LNCAP (cell line): ENCODE data around the gene ARHGAP12.

Source experiments
- TF ChIP-seq, protein P1 (sequence below): fragments of 450-650 bp; IDR thresholded peaks from 2 replicates; pipeline ENCODE4 v1.5.1; 2017; ENCODE audit warnings: mild to moderate bottlenecking

Gene ARHGAP12

DNA sequence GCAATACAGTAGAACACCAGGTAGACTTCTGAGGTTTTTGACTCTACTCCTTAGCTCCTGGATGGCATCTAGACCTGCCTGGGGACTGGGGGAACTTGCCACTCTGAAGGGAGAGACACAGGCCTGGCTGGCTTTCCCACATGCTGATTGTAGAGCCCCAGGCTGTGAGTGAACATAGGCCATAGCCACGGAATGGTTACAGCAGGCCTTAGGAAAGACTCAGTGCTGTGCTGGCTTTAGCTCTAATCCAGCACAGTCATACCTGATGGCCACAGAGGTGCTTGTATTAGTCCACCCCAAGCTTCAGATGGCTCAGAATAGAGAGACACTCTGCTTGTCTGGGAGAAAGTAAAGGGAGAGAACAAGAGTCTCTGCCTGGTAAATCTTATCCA is 35.0 kb upstream of the ARHGAP12 start:
- TF ChIP-seq, protein P1, sequence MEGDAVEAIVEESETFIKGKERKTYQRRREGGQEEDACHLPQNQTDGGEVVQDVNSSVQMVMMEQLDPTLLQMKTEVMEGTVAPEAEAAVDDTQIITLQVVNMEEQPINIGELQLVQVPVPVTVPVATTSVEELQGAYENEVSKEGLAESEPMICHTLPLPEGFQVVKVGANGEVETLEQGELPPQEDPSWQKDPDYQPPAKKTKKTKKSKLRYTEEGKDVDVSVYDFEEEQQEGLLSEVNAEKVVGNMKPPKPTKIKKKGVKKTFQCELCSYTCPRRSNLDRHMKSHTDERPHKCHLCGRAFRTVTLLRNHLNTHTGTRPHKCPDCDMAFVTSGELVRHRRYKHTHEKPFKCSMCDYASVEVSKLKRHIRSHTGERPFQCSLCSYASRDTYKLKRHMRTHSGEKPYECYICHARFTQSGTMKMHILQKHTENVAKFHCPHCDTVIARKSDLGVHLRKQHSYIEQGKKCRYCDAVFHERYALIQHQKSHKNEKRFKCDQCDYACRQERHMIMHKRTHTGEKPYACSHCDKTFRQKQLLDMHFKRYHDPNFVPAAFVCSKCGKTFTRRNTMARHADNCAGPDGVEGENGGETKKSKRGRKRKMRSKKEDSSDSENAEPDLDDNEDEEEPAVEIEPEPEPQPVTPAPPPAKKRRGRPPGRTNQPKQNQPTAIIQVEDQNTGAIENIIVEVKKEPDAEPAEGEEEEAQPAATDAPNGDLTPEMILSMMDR, result no peak

DNA sequence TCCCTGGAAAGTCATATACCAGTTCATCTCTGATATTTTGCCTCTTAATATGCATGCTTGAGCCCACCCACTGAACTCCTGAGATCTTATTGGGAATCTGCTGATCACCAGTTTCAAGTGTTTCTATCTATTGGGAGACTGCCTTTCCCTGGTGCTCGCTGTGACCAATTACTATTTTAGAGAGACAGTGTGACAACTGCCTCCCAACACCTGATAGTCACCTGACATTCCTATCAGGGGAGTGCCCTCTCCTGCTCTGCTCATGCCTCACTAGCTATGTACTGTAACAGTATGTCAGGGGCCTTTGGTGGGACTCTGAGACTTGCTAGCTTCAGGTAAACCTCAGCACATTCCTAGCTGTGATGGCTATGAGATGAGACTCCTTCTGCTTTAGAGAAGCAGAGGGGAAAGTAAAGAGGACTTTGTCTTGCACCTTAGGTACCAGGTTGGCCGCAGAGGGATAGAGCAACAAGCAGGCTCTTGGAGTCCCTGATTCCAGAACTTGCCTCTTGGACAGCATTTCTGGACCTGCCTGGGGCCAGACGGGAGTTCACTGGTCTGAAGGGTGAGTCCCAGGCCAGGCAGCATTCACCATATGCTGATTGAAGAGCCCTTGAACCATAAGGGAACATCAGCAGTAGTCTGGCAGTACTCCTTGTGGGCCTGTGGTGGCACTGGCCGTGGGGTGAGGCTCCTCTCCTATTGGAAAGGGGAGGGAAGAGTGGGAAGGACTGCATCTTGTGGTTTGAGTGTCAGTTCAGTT is 34.4 kb upstream of the ARHGAP12 start:
- TF ChIP-seq, protein P1, result no peak

DNA sequence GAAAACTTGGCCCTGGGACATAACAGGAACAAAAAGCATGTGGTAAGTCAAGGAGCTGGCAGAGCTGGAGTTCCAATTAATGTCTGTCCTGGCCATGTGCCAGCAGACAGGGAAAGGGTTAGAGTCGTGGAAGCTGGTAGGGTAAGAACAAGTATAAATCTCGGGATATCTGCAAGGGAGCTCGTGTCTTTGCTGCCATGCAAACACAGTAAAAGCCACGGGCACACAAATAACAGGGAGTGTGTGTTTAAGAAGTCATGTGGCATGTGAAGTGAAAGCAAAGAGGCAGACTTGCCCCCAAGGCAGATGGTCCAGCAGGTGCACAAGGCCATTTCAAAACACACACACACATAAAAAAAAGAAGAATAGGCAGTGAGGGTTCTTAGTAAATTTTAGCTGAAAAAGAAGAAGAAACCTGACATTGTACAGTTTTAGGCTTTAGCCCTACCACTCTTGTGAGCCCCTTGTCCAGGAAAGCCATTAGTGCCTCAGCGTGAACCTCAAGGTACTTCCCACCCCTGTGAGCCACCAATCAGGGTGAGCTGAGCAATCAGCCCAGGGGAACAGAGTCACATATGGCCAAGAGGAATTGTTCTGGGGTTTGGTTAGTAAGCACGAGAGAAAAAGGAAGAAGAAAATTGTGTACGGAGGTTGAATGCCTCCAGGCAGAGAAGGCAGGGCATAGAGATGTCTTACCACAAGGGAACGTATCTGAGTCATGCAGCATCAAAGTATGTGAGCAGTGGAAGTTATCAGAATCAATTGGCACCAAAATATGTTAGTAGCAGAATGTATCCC is 32.8 kb upstream of the ARHGAP12 start:
- TF ChIP-seq, protein P1, result no peak

DNA sequence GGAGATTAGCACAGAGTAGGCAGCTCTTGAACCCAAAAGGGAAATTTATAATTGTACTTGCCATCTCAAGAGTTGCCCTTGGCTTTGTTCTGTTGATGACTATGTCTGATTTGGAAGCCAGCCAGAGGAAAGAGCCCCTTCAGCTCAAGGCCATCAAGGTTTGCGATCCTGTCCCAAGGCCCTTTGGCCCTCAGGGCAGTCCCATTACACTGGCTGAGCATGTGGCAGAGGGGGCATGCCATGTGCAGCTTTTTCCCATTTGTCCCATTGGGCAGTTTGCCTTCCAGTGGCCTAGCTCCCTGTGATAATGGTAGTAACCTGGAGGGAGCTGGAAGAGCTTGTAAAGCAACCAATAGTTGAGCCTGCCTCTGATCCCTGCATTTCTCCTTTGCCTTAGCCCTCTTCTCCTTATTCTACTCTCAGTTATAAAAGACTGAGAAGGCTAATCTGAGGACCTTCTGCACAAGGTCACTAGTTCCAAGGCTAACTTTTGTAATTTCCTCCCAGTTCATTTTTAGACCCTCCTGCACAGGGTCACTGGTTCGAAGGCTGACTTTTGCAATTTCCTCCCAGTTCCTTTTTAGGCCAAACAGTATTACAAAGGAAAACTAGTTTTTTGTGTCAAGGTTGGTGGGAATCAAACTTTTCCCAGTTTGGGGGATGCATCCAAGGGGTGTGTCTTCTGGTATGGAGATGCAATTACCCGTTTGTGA is 31.0 kb upstream of the ARHGAP12 start:
- TF ChIP-seq, protein P1, result no peak

DNA sequence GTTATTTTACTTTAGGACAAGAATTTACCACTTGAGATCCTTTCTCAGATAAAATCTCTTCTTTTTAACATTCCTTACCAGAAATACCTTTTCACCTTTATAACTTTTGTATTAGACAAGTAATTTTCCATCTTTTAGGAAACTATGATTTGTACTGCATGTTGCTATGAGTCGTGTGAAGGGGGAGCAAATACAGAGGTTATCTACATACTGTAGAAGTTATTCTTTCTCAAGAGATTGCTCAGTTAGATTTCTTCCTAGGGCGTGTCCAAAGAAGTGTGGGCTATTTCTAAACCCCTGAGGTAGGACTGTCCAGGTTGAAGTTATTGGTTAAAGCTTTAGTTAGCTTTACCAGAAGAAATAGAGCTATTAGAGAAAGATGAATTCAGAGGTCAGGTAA is 30.2 kb upstream of the ARHGAP12 start:
- TF ChIP-seq, protein P1, result no peak

DNA sequence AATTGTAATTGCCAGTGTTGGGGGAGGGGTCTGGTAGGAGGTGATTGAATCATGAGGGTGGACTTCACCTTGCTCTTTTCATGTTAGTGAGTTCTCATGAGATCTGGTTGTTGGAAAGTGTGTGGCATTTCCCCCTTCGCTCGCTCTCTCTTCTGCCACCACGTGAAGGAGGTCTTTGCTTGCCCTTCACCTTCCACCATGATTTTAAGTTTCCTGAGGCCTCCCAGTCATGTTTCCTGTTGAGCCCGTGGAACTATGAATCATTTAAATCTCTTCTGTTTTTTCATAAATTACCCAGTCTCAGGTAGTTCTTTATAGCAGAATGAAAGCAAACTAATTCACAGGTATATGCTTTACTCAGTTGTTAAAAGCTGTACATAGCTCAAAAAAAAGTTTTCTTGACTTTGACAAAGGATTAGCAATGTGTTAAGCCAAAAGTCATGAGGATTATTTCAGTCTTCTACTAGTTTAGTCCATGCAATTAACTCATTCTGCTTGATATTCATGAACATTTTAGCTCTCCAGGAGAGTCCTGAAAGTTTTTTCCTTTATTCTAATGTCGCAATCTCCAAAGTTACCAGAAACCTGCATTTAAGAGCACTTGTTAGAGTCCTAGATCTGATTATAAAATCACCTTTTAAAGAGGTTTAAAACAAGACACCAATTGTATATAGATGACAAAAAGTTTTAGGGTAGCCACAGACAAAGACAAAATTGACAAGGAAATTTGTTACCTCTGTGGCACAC is 27.7 kb upstream of the ARHGAP12 start:
- TF ChIP-seq, protein P1, result no peak
